ENCODE data around the gene HCN2.

Gene HCN2

GRCh38 chr19:639253-640160 is 49.8 kb downstream of the HCN2 start, which contains the start of gene FGF22:
Gene FGF22 (plus strand): TSS chr19:639879. CDS start chr19:639926, 47 bp downstream.
- TF ChIP-seq CTCF (IDR thresholded peaks at IDR 0.05; ENCODE audit: extremely low read depth, missing control alignments): no peak
- peak; percentile 99 for DNase-seq (ENCODE audit: low spot score)

- DNase-seq (ENCODE audit: low spot score): no peak
- TF ChIP-seq CTCF (IDR thresholded peaks at IDR 0.05; ENCODE audit: extremely low read depth, missing control alignments): no peak
Measured at GRCh38 chr19:640161-640558, 50.5 kb downstream of the HCN2 start.

GRCh38 chr19:640606-641189 is 51.0 kb downstream of the HCN2 start:
- TF ChIP-seq CTCF (IDR thresholded peaks at IDR 0.05; ENCODE audit: extremely low read depth, missing control alignments): no peak

GRCh38 chr19:641702-642101 is 52.0 kb downstream of the HCN2 start:
- DNase-seq (ENCODE audit: low spot score): no peak
- TF ChIP-seq CTCF (IDR thresholded peaks at IDR 0.05; ENCODE audit: extremely low read depth, missing control alignments): no peak

More at GRCh38 chr19:640606-641189, 51.0 kb downstream of the HCN2 start:
- no peak for DNase-seq (ENCODE audit: low spot score)

GRCh38 chr19:642767-643727 is 53.4 kb downstream of the HCN2 start:
- no peak for TF ChIP-seq CTCF (IDR thresholded peaks at IDR 0.05; ENCODE audit: extremely low read depth, missing control alignments)
- no peak for DNase-seq (ENCODE audit: low spot score)

- no peak for DNase-seq (ENCODE audit: low spot score)
- TF ChIP-seq CTCF (IDR thresholded peaks at IDR 0.05; ENCODE audit: extremely low read depth, missing control alignments): no peak
Measured at GRCh38 chr19:643736-644135, 54.1 kb downstream of the HCN2 start.

All from GM20000 (cell line).